ENCODE data around the gene PRMT7.

DNA sequence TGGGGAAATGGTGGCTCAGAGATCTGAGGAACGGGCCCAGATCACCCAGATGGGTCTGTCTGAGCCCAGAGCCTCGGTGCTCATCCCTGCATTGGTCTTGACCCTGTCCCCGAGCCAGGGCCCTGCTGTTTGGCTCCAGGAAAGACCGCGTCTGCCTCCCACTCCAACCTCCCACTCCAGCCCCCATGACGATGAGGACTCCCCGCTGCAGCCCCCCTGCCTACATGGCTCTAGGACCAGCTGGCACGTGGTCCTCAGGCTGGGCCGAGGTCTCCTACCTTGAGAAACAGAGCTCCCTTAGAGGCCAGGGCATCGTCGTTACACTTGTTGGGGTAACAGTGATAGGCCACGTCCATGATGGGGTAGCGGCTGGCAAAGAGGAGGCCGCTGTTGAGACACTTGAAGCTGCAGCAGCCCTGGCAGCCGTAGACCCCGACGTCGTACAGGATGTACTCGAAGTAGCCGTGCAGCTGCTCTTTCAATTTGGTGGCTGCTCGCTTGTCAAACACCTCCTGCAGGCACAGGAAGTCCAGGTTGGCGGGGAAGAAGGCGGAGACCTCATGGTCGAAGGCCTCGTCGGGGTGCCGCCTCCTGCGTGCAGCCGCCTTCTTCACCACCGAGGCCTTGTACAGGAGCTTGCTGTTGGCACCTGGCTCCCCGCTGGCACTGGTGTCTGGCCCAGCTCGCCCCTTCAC, 59.9 kb downstream of the PRMT7 start:
- TF ChIP-seq, protein P1, sequence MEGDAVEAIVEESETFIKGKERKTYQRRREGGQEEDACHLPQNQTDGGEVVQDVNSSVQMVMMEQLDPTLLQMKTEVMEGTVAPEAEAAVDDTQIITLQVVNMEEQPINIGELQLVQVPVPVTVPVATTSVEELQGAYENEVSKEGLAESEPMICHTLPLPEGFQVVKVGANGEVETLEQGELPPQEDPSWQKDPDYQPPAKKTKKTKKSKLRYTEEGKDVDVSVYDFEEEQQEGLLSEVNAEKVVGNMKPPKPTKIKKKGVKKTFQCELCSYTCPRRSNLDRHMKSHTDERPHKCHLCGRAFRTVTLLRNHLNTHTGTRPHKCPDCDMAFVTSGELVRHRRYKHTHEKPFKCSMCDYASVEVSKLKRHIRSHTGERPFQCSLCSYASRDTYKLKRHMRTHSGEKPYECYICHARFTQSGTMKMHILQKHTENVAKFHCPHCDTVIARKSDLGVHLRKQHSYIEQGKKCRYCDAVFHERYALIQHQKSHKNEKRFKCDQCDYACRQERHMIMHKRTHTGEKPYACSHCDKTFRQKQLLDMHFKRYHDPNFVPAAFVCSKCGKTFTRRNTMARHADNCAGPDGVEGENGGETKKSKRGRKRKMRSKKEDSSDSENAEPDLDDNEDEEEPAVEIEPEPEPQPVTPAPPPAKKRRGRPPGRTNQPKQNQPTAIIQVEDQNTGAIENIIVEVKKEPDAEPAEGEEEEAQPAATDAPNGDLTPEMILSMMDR (IDR thresholded peaks at IDR 0.05; ENCODE audit: insufficient read depth, low read depth, low read length), result no peak
- TF ChIP-seq EZH2 (IDR thresholded peaks at IDR 0.05; ENCODE audit: insufficient read depth, low read length), result no peak

All from astrocyte (in vitro differentiated cells and primary cell).